MM.1S (cell line): ENCODE data around the gene TMEM238L.

Experiments used
- DNase-seq: peaks from one replicate; pipeline ENCODE4 v3.0.0-alpha.2; 2015
- H2AFZ ChIP-seq: fragments of 300-600 bp; sonication (generic); 2 replicates; pipeline ENCODE4 v1.6.0; 2016; ENCODE audit warnings: antibody characterized with exemption, low read length
- H3F3A ChIP-seq: fragments of 300-600 bp; sonication (generic); 2 replicates; pipeline ENCODE4 v1.6.1; 2016; ENCODE audit warnings: mild to moderate bottlenecking, antibody characterized with exemption, low read length, moderate library complexity, mixed read lengths; ENCODE audit not compliant: insufficient read depth
- H3K27ac ChIP-seq: fragments of 300-600 bp; sonication (generic); 2 replicates; pipeline ENCODE4 v1.5.1; 2016; ENCODE audit warnings: mild to moderate bottlenecking, low read length
- H3K27me3 ChIP-seq: fragments of 300-600 bp; sonication (generic); replicated peaks from 2 replicates; pipeline ENCODE4 v1.6.0; 2016; ENCODE audit warnings: low read length; ENCODE audit not compliant: insufficient read depth
- H3K36me3 ChIP-seq: fragments of 300-600 bp; sonication (generic); replicated peaks from 2 replicates; pipeline ENCODE4 v1.6.1; 2016; ENCODE audit warnings: mild to moderate bottlenecking, low read length, mixed read lengths; ENCODE audit not compliant: insufficient read depth
- H3K4me1 ChIP-seq: fragments of 300-600 bp; sonication (generic); 2 replicates; pipeline ENCODE4 v1.6.1; 2016; ENCODE audit warnings: low read length, mixed read lengths
- H3K4me2 ChIP-seq: fragments of 300-600 bp; sonication (generic); 2 replicates; pipeline ENCODE4 v1.6.0; 2016; ENCODE audit warnings: low read depth, low read length
- H3K4me3 ChIP-seq: fragments of 300-600 bp; sonication (generic); 2 replicates; pipeline ENCODE4 v1.5.1; 2016; ENCODE audit warnings: low read length, mixed read lengths
- H3K79me2 ChIP-seq: fragments of 300-600 bp; sonication (generic); 2 replicates; pipeline ENCODE4 v1.6.1; 2016; ENCODE audit warnings: mixed run types, low read length, mixed read lengths
- H3K9ac ChIP-seq: fragments of 300-600 bp; sonication (generic); 2 replicates; pipeline ENCODE4 v1.6.1; 2016; ENCODE audit warnings: low read length, mixed read lengths
- H3K9me2 ChIP-seq: fragments of 300-600 bp; sonication (generic); replicated peaks from 2 replicates; pipeline ENCODE4 v1.6.1; 2016; ENCODE audit warnings: mild to moderate bottlenecking, low read length, mixed read lengths; ENCODE audit not compliant: insufficient read depth
- H3K9me3 ChIP-seq: fragments of 300-600 bp; sonication (generic); replicated peaks from 2 replicates; pipeline ENCODE4 v1.6.1; 2016; ENCODE audit warnings: mild to moderate bottlenecking, low read length, mixed read lengths; ENCODE audit not compliant: insufficient read depth
- H4K20me1 ChIP-seq: fragments of 300-600 bp; sonication (generic); 2 replicates; pipeline ENCODE4 v1.6.1; 2016; ENCODE audit warnings: mild to moderate bottlenecking, low read length, moderate library complexity, mixed read lengths; ENCODE audit not compliant: insufficient read depth
- CTCF ChIP-seq: fragments of 300-600 bp; sonication (generic); IDR thresholded peaks from 2 replicates; pipeline ENCODE4 v1.5.1; 2016; ENCODE audit warnings: antibody characterized with exemption, low read length, mixed read lengths
- EZH2 ChIP-seq: fragments of 300-600 bp; sonication (generic); optimal IDR thresholded peaks from 2 replicates; pipeline ENCODE3; 2017; ENCODE audit warnings: low read depth, mild to moderate bottlenecking, antibody characterized with exemption, low read length, mixed read lengths
- EZH2phosphoT487 ChIP-seq: fragments of 300-600 bp; sonication (generic); IDR thresholded peaks from 2 replicates; pipeline ENCODE4 v1.6.1; 2018; ENCODE audit warnings: antibody characterized with exemption, low read length

Gene TMEM238L

GRCh38 chr17:10843811-10844210, 39.9 kb upstream of the TMEM238L start:
- no peaks in the 10 kb centered on the region for H3K4me1 ChIP-seq
- H3K4me3 ChIP-seq, result no peak overlapping the region
- TF ChIP-seq CTCF, result no peak
- TF ChIP-seq EZH2, result no peak
- no peak for TF ChIP-seq EZH2phosphoT487
- no peaks in the 10 kb centered on the region for H3K9me2 ChIP-seq
- no peaks in the 10 kb centered on the region for H4K20me1 ChIP-seq
- H3K9ac ChIP-seq, result no peak overlapping the region
- no peaks in the 10 kb centered on the region for H3K9me3 ChIP-seq
- no peaks in the 10 kb centered on the region for H3K79me2 ChIP-seq
- H3K27ac ChIP-seq, result no peak overlapping the region
- no peak overlapping the region for H3K4me2 ChIP-seq
- H3K36me3 ChIP-seq, result no peaks in the 10 kb centered on the region
- no peaks in the 10 kb centered on the region for H3F3A ChIP-seq
- no peak for DNase-seq
- H3K27me3 ChIP-seq, result no peaks in the 10 kb centered on the region
- H2AFZ ChIP-seq, result no peak overlapping the region

- Histone ChIP-seq H3K4me1 (no peaks in the 10 kb centered on the region), H3K36me3 (no peaks in the 10 kb centered on the region), H3K79me2 (no peaks in the 10 kb centered on the region), H3K4me2 (no peak overlapping the region), H3K4me3 (no peak overlapping the region), H3K9me2 (no peaks in the 10 kb centered on the region), H3K27ac (no peak overlapping the region), H2AFZ (no peak overlapping the region), H3K27me3 (no peaks in the 10 kb centered on the region), H3K9me3 (no peaks in the 10 kb centered on the region), H4K20me1 (no peaks in the 10 kb centered on the region), H3F3A (no peaks in the 10 kb centered on the region), H3K9ac (no peak overlapping the region)
- no peak for DNase-seq
- no peak for TF ChIP-seq EZH2phosphoT487
- no peak for TF ChIP-seq EZH2
- no peak for TF ChIP-seq CTCF
Measured at GRCh38 chr17:10842658-10843057, 38.8 kb upstream of the TMEM238L start.

GRCh38 chr17:10838682-10839081, 34.8 kb upstream of the TMEM238L start:
- H3F3A ChIP-seq, result no peaks in the 10 kb centered on the region
- H3K4me3 ChIP-seq, result no peak overlapping the region
- H3K9me3 ChIP-seq, result no peaks in the 10 kb centered on the region
- TF ChIP-seq EZH2phosphoT487 (no peak), CTCF (no peak), EZH2 (no peak)
- H3K79me2 ChIP-seq, result no peaks in the 10 kb centered on the region
- H3K4me1 ChIP-seq, result no peaks in the 10 kb centered on the region
- H3K9ac ChIP-seq, result no peak overlapping the region
- H3K9me2 ChIP-seq, result no peaks in the 10 kb centered on the region
- H3K27me3 ChIP-seq, result no peaks in the 10 kb centered on the region
- no peak overlapping the region for H2AFZ ChIP-seq
- no peak for DNase-seq
- H3K4me2 ChIP-seq, result no peak overlapping the region
- no peaks in the 10 kb centered on the region for H4K20me1 ChIP-seq
- no peak overlapping the region for H3K27ac ChIP-seq
- no peaks in the 10 kb centered on the region for H3K36me3 ChIP-seq
